Heart left ventricle (tissue), 13 donors: Measurements from ENCODE around the gene ABTB1.

Experiments
- CTCF ChIP-seq, 12 donors: fragments of 200-600 bp; sonication (generic) in 4 of 12; IDR thresholded peaks; one replicate each; pipeline versions ENCODE4 v1.5.0 to v1.8.0; 2018 to 2022; ENCODE audit warnings: antibody characterized with exemption in 12 of 12, mild to moderate bottlenecking in 5 of 12
- POLR2A ChIP-seq, 2 donors: fragments of 450-650 bp; IDR thresholded peaks; one replicate each; pipeline ENCODE4 v1.6.1; 2017; ENCODE audit warnings: antibody characterized with exemption in 2 of 2, mild to moderate bottlenecking in 2 of 2, moderate library complexity in 2 of 2
- donor health status: ischemic (EF 13 %, LVEDD 7.1; RV severe dilation, severe dysfunction).
- donor health status: DM: no; HTN: yes; CAD: no.
- donor health status: DM: no; HTN: no; CAD: no.
- donor health status: ischemic (EF 25% LVEDD 6.9; RV normal size, moderate dysfunction).
- donor health status: ischemic (EF 25% LVEDD 5.7; RV mildly dilated, moderate dysfunction).
- donor health status: ischemic (EF 35%, LVEDD 5.7; RV mildly dilated, moderate dysfunction).
- donor health status: nonischemic (EF 11% LVEDD 7.7; RV severe dilation, severe dysfunction).
- donor health status: DM: yes; HTN: yes; CAD: no.
- donor health status: PGD.
- donor health status: ischemic (EF 29% LVEDD 5.4; RV normal size, mild dysfunction).
- donor health status: nonischemic (EF 23%, LVEDD 6.1; RV moderate dilation, normal function).

GRCh38 chr3:127652246-127652995 lies 20.3 kb upstream of the ABTB1 start:
- TF ChIP-seq CTCF (IDR thresholded peaks at IDR 0.05) (peak; percentile 83 to 96 (median 92)), POLR2A (IDR thresholded peaks at IDR 0.05) (no peak)
